NB4 (cell line): ENCODE results near the gene EXOC6.

ENCODE experiments used
- MYC ChIP-seq: IDR thresholded peaks from 2 replicates; pipeline ENCODE4 v1.6.1; 2011; ENCODE audit warnings: low read depth, low read length
- POLR2A ChIP-seq: IDR thresholded peaks from 2 replicates; pipeline ENCODE4 v1.6.1; 2011; ENCODE audit warnings: mild to moderate bottlenecking; ENCODE audit not compliant: insufficient read length; ENCODE audit errors: extremely low read depth
- TF ChIP-seq, protein P1 (sequence below): IDR thresholded peaks from one replicate; pipeline ENCODE4 v1.5.1; 2012; ENCODE audit warnings: low read depth, low read length
- TF ChIP-seq, protein P2 (sequence below): IDR thresholded peaks from 2 replicates; pipeline ENCODE4 v1.6.1; 2011; ENCODE audit warnings: low read depth, low read length

DNA sequence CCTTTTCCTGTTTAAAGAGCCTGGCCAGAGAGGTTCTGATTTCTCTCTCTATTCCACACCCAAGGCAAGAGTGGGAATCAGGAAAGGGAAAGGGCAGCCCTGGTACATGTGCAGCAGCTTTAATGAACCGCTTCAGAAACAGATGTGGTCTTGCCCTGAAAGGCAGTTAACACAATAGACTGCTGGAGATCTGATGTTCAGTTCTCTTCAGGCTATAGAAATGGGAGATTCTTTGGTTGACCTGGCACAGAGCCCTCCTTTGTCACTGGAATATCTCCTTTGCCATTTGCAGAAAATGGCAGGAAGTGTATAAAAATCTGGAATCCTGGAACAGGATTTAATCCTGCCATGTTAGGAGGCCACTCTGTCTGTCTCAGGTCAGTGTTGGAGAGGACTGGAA, 36.3 kb upstream of the EXOC6 start:
- TF ChIP-seq, protein P1, sequence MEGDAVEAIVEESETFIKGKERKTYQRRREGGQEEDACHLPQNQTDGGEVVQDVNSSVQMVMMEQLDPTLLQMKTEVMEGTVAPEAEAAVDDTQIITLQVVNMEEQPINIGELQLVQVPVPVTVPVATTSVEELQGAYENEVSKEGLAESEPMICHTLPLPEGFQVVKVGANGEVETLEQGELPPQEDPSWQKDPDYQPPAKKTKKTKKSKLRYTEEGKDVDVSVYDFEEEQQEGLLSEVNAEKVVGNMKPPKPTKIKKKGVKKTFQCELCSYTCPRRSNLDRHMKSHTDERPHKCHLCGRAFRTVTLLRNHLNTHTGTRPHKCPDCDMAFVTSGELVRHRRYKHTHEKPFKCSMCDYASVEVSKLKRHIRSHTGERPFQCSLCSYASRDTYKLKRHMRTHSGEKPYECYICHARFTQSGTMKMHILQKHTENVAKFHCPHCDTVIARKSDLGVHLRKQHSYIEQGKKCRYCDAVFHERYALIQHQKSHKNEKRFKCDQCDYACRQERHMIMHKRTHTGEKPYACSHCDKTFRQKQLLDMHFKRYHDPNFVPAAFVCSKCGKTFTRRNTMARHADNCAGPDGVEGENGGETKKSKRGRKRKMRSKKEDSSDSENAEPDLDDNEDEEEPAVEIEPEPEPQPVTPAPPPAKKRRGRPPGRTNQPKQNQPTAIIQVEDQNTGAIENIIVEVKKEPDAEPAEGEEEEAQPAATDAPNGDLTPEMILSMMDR, result no peak
- no peak for TF ChIP-seq POLR2A
- TF ChIP-seq, protein P2, sequence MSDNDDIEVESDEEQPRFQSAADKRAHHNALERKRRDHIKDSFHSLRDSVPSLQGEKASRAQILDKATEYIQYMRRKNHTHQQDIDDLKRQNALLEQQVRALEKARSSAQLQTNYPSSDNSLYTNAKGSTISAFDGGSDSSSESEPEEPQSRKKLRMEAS, result no peak
- no peak for TF ChIP-seq MYC
